ENCODE data around the gene PPHLN1.

PPHLN1 gene

GRCh38 chr12:42432517-42433140, 106.7 kb downstream of the PPHLN1 start:
- no peak for DNase-seq

GRCh38 chr12:42440608-42441007, 114.6 kb downstream of the PPHLN1 start:
- no peak for DNase-seq

DNA sequence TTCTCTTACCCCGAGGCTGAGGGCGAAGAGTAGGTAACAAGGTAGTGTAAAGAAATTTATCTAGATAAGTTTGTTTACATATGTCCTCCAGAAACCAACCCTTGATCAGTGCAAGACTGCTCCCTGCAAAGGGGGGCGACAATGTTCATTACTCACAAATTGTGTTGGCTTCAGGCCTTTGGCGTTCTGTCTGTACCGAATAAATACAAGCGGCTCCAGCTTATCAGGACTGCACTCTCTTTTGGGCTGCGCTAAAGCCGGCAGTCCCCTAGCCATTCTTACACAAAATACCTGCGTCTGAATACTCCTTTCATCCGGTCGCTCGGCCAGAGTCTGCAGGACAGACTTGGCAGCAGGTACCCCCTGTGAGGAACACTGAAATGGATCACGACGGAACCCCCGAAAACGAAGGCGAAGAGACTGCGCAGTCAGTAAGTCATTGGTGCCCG, 116.4 kb downstream of the PPHLN1 start:
- no peak for DNase-seq

- no peak for DNase-seq
These were observed 116.9 kb downstream of the PPHLN1 start for GRCh38 chr12:42442888-42443287.

DNA sequence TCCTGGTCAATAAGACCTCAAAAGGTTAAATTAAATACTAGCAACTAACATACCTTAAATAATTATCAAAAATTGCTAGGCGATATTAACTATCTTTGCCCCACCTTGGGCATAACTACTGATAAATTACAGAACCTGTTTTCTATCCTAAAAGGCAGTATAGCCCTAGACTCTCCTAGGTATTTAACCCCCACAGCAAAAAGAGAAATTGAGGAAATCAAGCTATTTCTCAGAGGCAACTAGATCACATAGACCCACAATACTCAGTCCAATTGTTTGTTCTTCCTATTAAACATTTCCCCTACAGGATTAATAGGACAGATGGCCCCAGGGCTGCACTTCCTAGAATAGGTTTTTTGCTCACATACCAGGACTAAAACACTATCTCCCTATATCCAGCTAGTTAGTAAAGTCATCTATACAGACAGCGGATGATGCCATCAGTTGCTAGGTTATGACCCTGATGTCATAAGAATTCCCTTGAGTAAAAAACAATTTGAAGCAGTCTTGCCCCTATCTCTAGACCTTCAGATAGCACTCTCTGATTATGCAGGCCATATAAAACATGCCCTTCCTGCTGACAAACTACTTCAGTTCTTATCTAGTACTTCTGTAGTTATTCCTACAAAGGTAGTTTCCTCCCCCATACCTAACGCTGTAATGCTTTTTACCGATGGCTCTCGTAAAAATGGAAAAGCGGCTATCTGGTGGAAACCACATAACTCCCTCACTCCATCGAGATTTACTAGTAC, 118.4 kb downstream of the PPHLN1 start:
- no peak for DNase-seq

GRCh38 chr12:42445891-42446290, 119.9 kb downstream of the PPHLN1 start:
- DNase-seq: no peak

GRCh38 chr12:42446761-42447160, 120.8 kb downstream of the PPHLN1 start:
- no peak for DNase-seq

GRCh38 chr12:42447371-42447786, 121.4 kb downstream of the PPHLN1 start:
- no peak for DNase-seq

DNA sequence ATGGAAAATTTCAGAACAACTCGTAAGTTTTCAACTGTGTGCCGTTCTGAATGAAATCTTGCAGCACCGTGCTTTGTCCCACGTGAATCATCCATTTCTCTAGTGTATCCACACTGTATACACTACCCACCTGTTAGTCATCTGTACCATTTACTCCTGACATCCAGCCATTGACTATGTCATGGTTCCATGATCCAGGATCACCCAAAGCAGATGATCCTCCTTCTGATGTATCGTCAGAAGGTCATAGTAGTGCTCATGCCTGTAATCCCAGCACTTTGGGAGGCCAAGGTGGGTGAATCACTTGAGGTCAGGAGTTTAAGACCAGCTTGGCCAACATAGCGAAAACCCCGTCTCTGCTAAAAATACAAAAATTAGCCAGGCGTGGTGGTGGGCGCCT, 122.9 kb downstream of the PPHLN1 start:
- no peak for DNase-seq

GRCh38 chr12:42450248-42450647, 124.3 kb downstream of the PPHLN1 start:
- DNase-seq: no peak

DNA sequence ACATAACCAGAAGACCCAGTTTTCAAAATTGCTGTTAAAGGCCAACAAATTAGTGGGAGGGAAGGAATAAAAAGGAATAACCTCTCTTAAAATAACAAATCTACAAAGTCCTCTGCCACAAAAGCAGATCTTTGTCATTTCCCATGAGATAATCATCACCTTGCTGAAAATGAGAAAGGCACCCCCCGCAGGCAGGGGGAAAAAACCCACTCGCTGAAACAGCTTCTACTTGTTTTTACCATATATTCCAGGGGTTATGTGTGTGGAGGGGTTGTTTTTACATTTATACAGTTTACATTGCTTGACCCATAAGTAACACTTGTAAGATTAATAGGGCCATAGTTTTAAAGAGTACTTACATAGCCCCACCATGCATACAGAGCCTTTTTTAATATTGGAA, 132.6 kb downstream of the PPHLN1 start:
- DNase-seq: no peak

DNA sequence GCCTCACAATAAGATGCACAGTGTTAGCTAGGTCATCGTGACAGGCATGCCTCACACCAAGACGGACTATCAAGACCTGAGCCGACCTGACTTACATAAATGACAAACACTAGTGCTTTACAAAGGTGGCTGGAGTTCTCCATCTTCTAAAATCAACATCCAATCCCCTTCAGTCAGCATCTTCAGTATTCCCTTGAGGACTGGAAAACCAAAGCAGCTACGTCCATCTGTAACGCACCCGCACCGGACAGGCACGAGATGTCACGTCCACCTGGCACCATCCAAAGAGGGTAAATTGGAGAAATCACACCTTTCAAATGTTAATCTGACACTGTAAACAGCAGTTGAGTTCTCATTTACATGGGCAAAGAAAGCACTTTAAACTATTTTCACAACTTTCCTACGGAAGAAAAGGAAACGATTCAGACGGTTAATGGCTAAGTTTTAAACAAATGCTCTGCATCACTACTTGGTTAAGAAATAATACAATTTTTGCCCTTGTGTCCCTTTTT, 133.4 kb downstream of the PPHLN1 start:
- DNase-seq: no peak

DNA sequence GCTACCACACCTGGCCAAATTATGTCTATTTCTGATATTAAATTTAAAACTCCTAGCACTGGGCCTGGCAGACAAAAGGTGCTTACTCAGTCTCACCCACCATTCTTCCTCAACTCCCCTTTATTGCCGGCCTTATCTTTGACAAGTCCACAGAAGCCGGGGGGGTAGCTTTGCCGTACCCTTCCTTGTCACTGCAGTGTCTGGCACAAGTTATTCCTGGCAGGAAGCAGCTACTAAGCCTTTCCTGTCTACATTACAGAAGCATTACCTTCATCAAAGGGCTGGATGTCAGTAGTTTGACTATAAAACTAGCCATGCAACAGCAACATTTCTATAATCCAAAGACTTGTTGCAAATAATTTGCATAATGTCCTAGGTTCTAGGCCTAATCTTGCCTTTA, 136.5 kb downstream of the PPHLN1 start:
- no peak for DNase-seq

GRCh38 chr12:42463671-42464070, 137.7 kb downstream of the PPHLN1 start:
- DNase-seq: no peak

GRCh38 chr12:42468341-42468821, 142.4 kb downstream of the PPHLN1 start:
- peak in 5 of 56 donors; percentile 2 to 10 (median 4) for DNase-seq

DNA sequence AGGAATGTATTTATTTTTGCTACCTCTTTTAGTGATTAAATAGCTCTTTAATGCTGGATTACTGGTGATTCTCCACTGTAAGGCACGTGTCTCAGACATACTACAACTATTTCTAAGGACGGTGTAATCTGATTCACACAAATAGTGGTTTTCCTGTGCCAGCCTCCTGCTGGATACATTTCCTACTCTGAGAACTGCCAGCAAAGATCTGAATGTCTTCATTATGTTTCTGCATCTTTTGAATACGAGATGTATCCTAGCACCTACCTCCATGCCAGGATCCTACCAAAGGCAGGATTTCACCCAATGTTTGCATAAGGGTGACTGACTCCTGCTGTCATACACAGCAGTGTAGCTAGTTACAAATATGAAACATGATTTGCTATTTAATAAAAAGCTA, 143.0 kb downstream of the PPHLN1 start:
- peak in 2 of 56 donors; percentile 2 to 10 for DNase-seq

DNA sequence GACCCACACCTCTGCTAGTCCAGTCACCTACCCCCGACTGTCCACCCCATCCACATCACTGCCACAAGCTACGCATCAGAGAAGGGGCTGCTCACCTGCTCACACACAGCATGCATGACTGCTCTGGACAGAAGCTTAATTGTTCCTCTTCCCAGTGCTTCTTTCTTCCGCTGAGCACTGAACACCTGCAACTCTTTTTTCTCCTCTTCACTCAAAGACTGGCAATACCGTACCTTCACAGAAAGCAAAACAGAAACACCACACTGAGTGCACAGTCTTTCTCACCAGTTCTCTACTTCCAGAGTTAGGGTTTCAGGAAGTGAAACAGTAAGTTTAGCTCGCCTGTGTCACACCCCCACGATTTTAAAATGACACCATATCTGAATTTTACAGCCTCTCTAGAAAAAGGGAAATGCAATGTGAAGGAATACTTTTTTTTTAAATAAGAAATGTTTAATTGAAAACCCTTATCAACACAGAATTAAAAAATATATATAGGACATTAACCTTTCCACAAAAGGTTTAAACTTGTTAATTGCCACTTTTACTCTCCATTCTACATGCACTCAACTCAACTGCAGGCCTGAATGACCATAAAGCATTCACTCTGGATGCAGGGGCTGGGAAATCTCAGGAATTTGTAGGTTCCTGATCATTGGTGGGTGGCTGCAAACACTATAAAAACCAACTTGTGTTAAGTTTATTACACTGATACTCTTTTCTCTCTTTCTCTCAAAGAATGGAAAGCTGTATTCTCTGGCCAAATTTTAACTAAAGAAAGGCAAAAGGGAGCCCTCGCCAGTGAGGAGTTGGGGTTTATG, 143.6 kb downstream of the PPHLN1 start:
- peak in 1 of 56 donors; percentile 3 for DNase-seq

- DNase-seq: no peak
These were observed 146.4 kb downstream of the PPHLN1 start for GRCh38 chr12:42472376-42472775.

- DNase-seq: no peak
These were observed 147.2 kb downstream of the PPHLN1 start for GRCh38 chr12:42473130-42473529.

DNA sequence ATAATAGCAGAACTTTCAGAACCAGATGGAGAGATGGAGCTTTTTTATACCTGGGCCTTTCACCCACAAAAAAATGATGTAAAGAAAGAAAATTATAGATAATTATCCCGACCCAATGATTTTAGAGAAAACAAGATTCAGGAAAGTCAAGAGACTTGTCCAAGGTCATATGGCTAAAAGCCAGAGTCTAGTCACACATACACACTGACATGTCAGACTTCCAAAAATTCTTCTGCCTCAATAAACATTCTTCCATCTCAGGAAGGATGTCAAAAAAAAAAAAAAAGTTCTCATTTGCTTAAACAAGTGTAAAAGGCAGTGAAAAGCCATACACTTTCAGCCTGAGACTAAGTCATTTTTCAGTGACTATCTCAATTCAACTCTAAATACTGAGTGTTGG, 147.6 kb downstream of the PPHLN1 start:
- no peak for DNase-seq

DNA sequence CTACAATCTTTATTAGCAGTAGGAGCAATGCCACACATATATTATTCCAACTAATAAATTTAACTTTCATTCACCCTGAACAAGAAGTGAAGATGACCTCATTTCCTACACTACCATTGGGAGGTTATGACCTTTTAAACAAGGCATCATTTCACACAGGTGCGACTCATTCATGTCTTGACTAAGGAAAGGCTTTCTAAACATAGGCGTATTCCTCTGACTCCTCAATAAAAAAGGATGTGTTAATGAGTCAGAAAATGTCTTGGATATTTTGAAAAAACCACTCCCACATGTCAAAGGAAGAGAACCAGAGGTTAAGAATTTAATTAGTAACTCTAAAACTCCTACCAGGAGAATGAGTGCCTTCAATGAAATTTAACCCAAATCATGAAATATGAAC, 148.4 kb downstream of the PPHLN1 start:
- DNase-seq: no peak

DNA sequence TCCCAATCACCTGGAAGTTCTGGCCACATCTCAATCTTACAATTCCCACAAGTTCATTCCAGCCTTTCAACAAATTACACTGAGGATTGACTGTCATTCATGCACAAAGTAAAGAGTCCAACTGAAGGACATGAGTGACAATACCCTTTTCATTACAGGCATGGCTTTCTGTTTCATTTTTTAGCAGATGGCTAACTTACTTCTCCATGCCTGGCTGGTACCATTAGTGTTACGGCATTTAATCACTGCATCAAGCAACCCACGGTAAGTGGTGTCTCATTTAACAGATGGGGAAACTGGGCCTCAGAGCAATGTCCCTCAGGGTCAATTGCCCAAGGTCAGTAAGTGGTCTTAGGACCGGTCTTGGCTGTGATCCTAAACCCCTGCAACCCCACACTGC, 149.1 kb downstream of the PPHLN1 start:
- no peak for DNase-seq
